Tibial nerve (tissue), 4 donors: ENCODE measurements around the gene CTNNA3.

ENCODE experiments used
- EP300 ChIP-seq, 2 donors: sonication (generic); formaldehyde crosslinking; IDR thresholded peaks; one replicate each; pipeline ENCODE4 v1.6.1; 2017; ENCODE audit warnings: antibody characterized with exemption in 2 of 2, mild to moderate bottlenecking in 1 of 2
- TF ChIP-seq, protein P1 (sequence below), 5 experiments: fragments of 200-600 bp in 3 of 5; fragments of 450-650 bp in 2 of 5; sonication (generic) in 3 of 5; IDR thresholded peaks; one replicate each; pipeline ENCODE4 v1.5.1; 2016 to 2019; ENCODE audit warnings: antibody characterized with exemption in 5 of 5, mild to moderate bottlenecking in 3 of 5, moderate library complexity in 2 of 5

DNA sequence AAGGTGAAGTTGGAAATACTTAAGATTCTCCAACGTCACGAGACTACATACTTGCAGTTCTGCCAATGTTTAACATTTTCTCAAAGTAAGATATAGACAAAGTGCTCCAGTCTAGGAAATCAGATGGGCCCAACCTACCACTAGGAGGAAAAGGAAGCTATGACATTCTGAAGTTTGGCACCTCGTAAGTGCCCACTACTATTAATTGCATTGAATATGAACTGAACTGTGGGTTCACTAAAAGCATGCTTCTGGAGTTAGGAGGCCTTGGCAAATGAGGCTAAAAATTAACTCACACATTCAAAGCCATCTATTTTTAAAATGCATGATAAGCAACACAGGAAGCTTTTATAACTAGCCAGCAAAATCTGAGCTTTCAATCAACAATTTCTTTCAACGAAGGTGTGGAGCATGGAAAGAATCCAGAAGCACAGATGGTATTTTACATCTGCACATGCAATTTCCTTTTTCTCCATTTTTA lies 620.5 kb downstream of the CTNNA3 start:
- TF ChIP-seq, protein P1, sequence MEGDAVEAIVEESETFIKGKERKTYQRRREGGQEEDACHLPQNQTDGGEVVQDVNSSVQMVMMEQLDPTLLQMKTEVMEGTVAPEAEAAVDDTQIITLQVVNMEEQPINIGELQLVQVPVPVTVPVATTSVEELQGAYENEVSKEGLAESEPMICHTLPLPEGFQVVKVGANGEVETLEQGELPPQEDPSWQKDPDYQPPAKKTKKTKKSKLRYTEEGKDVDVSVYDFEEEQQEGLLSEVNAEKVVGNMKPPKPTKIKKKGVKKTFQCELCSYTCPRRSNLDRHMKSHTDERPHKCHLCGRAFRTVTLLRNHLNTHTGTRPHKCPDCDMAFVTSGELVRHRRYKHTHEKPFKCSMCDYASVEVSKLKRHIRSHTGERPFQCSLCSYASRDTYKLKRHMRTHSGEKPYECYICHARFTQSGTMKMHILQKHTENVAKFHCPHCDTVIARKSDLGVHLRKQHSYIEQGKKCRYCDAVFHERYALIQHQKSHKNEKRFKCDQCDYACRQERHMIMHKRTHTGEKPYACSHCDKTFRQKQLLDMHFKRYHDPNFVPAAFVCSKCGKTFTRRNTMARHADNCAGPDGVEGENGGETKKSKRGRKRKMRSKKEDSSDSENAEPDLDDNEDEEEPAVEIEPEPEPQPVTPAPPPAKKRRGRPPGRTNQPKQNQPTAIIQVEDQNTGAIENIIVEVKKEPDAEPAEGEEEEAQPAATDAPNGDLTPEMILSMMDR (IDR thresholded peaks at IDR 0.05), result no peak
- TF ChIP-seq EP300 (IDR thresholded peaks at IDR 0.05), result no peak
